ENCODE results near the gene WNT4. TPM values are rescaled to one million over a fixed set of nuclear protein-coding genes. Genes with fewer than 3 reads are reported as not detected.
"Not testable (repeated sequence)": the region's sequence is repeated elsewhere in the genome, so short reads cannot be mapped to it uniquely, and the experiment has no call there.

The WNT4 gene
- polyA plus RNA-seq, 6 donors from 2014 or later = 0.32 TPM; not detected in 5

GRCh38 chr1:22107126-22107525 is 35.8 kb downstream of the WNT4 start:
- peaks cover 50 to 52% (median 51%) of the 10 kb centered on the region in 3 donors for H3K4me1 Mint-ChIP-seq
- no peaks in the 10 kb centered on the region for H3K27me3 Mint-ChIP-seq
- no peak overlapping the region for H3K4me3 Mint-ChIP-seq
- H3K27ac Mint-ChIP-seq = peak overlapping the region in 1 of 6 donors; percentile 48
- peaks cover 0 to 8% of the 10 kb centered on the region in 2 donors for H3K36me3 Mint-ChIP-seq
- DNase-seq (no peak), ATAC-seq (ENCODE audit: low read depth in 2 of 2) (no peak)
- no peaks in the 10 kb centered on the region for H3K9me3 Mint-ChIP-seq

GRCh38 chr1:22105611-22106207 is 37.2 kb downstream of the WNT4 start:
- Mint-ChIP-seq H3K27ac (peak overlapping the region in 5 of 6 donors; percentile 37 to 90 (median 75)), H3K4me1 (peaks cover 48 to 59% (median 55%) of the 10 kb centered on the region in 3 donors), H3K9me3 (no peaks in the 10 kb centered on the region), H3K36me3 (peaks cover 0 to 8% of the 10 kb centered on the region in 2 donors), H3K27me3 (no peaks in the 10 kb centered on the region), H3K4me3 (peak overlapping the region in 3 of 8 donors; percentile 46 to 50 (median 49))
- peak; percentile 37 for DNase-seq
- ATAC-seq (ENCODE audit: low read depth in 2 of 2) = peak; percentile 53 to 64

GRCh38 chr1:22104865-22105437 is 37.9 kb downstream of the WNT4 start:
- Mint-ChIP-seq H3K4me3 (peak overlapping the region in 4 of 8 donors; percentile 12 to 51 (median 48)), H3K4me1 (peaks cover 56 to 67% (median 61%) of the 10 kb centered on the region in 3 donors), H3K27me3 (no peaks in the 10 kb centered on the region), H3K36me3 (peaks cover 0 to 8% of the 10 kb centered on the region in 2 donors), H3K9me3 (no peaks in the 10 kb centered on the region), H3K27ac (peak overlapping the region in 5 of 6 donors; percentile 56 to 90 (median 89))
- peak; percentile 47 to 91 for ATAC-seq (ENCODE audit: low read depth in 2 of 2)
- DNase-seq = no peak

- Mint-ChIP-seq H3K27me3 (no peaks in the 10 kb centered on the region), H3K27ac (peak overlapping the region; percentile 70 to 94 (median 90)), H3K4me1 (peaks cover 64 to 71% (median 65%) of the 10 kb centered on the region in 3 donors), H3K4me3 (peak overlapping the region in 3 of 8 donors; percentile 14 to 46 (median 18)), H3K36me3 (peaks cover 0 to 8% of the 10 kb centered on the region in 2 donors), H3K9me3 (no peaks in the 10 kb centered on the region)
- DNase-seq (no peak), ATAC-seq (ENCODE audit: low read depth in 2 of 2) (no peak)
Observed at GRCh38 chr1:22104094-22104493, 38.8 kb downstream of the WNT4 start.

GRCh38 chr1:22102746-22103145 is 40.2 kb downstream of the WNT4 start:
- Mint-ChIP-seq H3K9me3 (no peaks in the 10 kb centered on the region), H3K36me3 (peaks cover 0 to 8% of the 10 kb centered on the region in 2 donors), H3K27me3 (no peaks in the 10 kb centered on the region), H3K4me3 (no peak overlapping the region), H3K4me1 (peaks cover 59 to 68% (median 61%) of the 10 kb centered on the region in 3 donors), H3K27ac (peak overlapping the region in 4 of 6 donors; percentile 22 to 90 (median 40))
- DNase-seq (no peak), ATAC-seq (ENCODE audit: low read depth in 2 of 2) (no peak)

- peaks cover 0 to 8% of the 10 kb centered on the region in 2 donors for H3K36me3 Mint-ChIP-seq
- H3K9me3 Mint-ChIP-seq = no peaks in the 10 kb centered on the region
- DNase-seq = no peak
- no peak overlapping the region for H3K27ac Mint-ChIP-seq
- H3K4me3 Mint-ChIP-seq = no peak overlapping the region
- H3K4me1 Mint-ChIP-seq = peaks cover 60 to 68% (median 63%) of the 10 kb centered on the region in 3 donors
- H3K27me3 Mint-ChIP-seq = no peaks in the 10 kb centered on the region
- ATAC-seq (ENCODE audit: low read depth in 2 of 2) = no peak
Observed at GRCh38 chr1:22101995-22102394, 40.9 kb downstream of the WNT4 start.

GRCh38 chr1:22101199-22101598 is 41.7 kb downstream of the WNT4 start:
- peaks cover 52 to 64% (median 57%) of the 10 kb centered on the region in 3 donors for H3K4me1 Mint-ChIP-seq
- H3K27me3 Mint-ChIP-seq = no peaks in the 10 kb centered on the region
- no peaks in the 10 kb centered on the region for H3K9me3 Mint-ChIP-seq
- peak overlapping the region in 3 of 6 donors; percentile 62 to 80 (median 73) for H3K27ac Mint-ChIP-seq
- ATAC-seq (ENCODE audit: low read depth in 2 of 2) = no peak
- H3K4me3 Mint-ChIP-seq = peak overlapping the region in 3 of 8 donors; percentile 0 to 30 (median 23)
- DNase-seq = no peak
- H3K36me3 Mint-ChIP-seq = peaks cover 0 to 8% of the 10 kb centered on the region in 2 donors

GRCh38 chr1:22100168-22100567 is 42.7 kb downstream of the WNT4 start:
- peaks cover 45 to 55% (median 51%) of the 10 kb centered on the region in 3 donors for H3K4me1 Mint-ChIP-seq
- H3K9me3 Mint-ChIP-seq = no peaks in the 10 kb centered on the region
- H3K36me3 Mint-ChIP-seq = peaks cover 0 to 8% of the 10 kb centered on the region in 2 donors
- no peak overlapping the region for H3K4me3 Mint-ChIP-seq
- H3K27ac Mint-ChIP-seq = peak overlapping the region in 4 of 6 donors; percentile 31 to 80 (median 45)
- H3K27me3 Mint-ChIP-seq = no peaks in the 10 kb centered on the region
- DNase-seq = no peak
- ATAC-seq (ENCODE audit: low read depth in 2 of 2) = no peak

GRCh38 chr1:22098752-22099151 is 44.1 kb downstream of the WNT4 start:
- H3K36me3 Mint-ChIP-seq = peaks cover 0 to 7% of the 10 kb centered on the region in 2 donors
- H3K4me3 Mint-ChIP-seq = no peak overlapping the region
- peak overlapping the region in 2 of 6 donors; percentile 60 to 62 for H3K27ac Mint-ChIP-seq
- no peaks in the 10 kb centered on the region for H3K27me3 Mint-ChIP-seq
- ATAC-seq (ENCODE audit: low read depth in 2 of 2) = no peak
- no peaks in the 10 kb centered on the region for H3K9me3 Mint-ChIP-seq
- peaks cover 38 to 41% (median 40%) of the 10 kb centered on the region in 3 donors for H3K4me1 Mint-ChIP-seq
- DNase-seq = no peak

- Mint-ChIP-seq H3K36me3 (peaks cover 0 to 13% of the 10 kb centered on the region in 2 donors), H3K4me3 (no peak overlapping the region), H3K27me3 (no peaks in the 10 kb centered on the region), H3K27ac (peak overlapping the region in 2 of 6 donors; percentile 22 to 70), H3K9me3 (no peaks in the 10 kb centered on the region), H3K4me1 (peaks cover 41 to 52% (median 51%) of the 10 kb centered on the region in 3 donors)
- DNase-seq (no peak), ATAC-seq (ENCODE audit: low read depth in 2 of 2) (no peak)
Observed at GRCh38 chr1:22096463-22096862, 46.4 kb downstream of the WNT4 start.

GRCh38 chr1:22096036-22096435 is 46.9 kb downstream of the WNT4 start:
- H3K36me3 Mint-ChIP-seq = peaks cover 0 to 13% of the 10 kb centered on the region in 2 donors
- H3K4me3 Mint-ChIP-seq = no peak overlapping the region
- ATAC-seq (ENCODE audit: low read depth in 2 of 2) = no peak
- no peaks in the 10 kb centered on the region for H3K9me3 Mint-ChIP-seq
- no peak for DNase-seq
- H3K27ac Mint-ChIP-seq = peak overlapping the region in 1 of 6 donors; percentile 22
- H3K4me1 Mint-ChIP-seq = peaks cover 39 to 51% (median 51%) of the 10 kb centered on the region in 3 donors
- no peaks in the 10 kb centered on the region for H3K27me3 Mint-ChIP-seq

GRCh38 chr1:22093513-22093912 is 49.4 kb downstream of the WNT4 start:
- no peak for ATAC-seq (ENCODE audit: low read depth in 2 of 2)
- Mint-ChIP-seq H3K27me3 (no peaks in the 10 kb centered on the region), H3K27ac (peak overlapping the region; percentile 13 to 86 (median 58)), H3K36me3 (peaks cover 0 to 13% of the 10 kb centered on the region in 2 donors), H3K9me3 (no peaks in the 10 kb centered on the region), H3K4me3 (no peak overlapping the region), H3K4me1 (peaks cover 50 to 54% (median 51%) of the 10 kb centered on the region in 3 donors)
- no peak for DNase-seq

- peak; percentile 86 to 88 for ATAC-seq (ENCODE audit: low read depth in 2 of 2)
- peak overlapping the region in 5 of 6 donors; percentile 17 to 86 (median 32) for H3K27ac Mint-ChIP-seq
- peak overlapping the region in 3 of 8 donors; percentile 4 to 71 (median 5) for H3K4me3 Mint-ChIP-seq
- H3K36me3 Mint-ChIP-seq = peaks cover 4 to 16% of the 10 kb centered on the region in 2 donors
- peaks cover 57 to 66% (median 61%) of the 10 kb centered on the region in 3 donors for H3K4me1 Mint-ChIP-seq
- DNase-seq = peak; percentile 48
- not testable (repeated sequence) for H3K27me3 Mint-ChIP-seq, H3K9me3 Mint-ChIP-seq
Observed at GRCh38 chr1:22092026-22092768, 50.7 kb downstream of the WNT4 start.
